ENCODE data around the gene COL19A1. TPM values are rescaled to one million over a fixed set of nuclear protein-coding genes. Genes with fewer than 3 reads are reported as not detected.

Gene COL19A1
- total RNA-seq, 2 donors from 2014 or later: 1.4 to 1.5 TPM

DNA sequence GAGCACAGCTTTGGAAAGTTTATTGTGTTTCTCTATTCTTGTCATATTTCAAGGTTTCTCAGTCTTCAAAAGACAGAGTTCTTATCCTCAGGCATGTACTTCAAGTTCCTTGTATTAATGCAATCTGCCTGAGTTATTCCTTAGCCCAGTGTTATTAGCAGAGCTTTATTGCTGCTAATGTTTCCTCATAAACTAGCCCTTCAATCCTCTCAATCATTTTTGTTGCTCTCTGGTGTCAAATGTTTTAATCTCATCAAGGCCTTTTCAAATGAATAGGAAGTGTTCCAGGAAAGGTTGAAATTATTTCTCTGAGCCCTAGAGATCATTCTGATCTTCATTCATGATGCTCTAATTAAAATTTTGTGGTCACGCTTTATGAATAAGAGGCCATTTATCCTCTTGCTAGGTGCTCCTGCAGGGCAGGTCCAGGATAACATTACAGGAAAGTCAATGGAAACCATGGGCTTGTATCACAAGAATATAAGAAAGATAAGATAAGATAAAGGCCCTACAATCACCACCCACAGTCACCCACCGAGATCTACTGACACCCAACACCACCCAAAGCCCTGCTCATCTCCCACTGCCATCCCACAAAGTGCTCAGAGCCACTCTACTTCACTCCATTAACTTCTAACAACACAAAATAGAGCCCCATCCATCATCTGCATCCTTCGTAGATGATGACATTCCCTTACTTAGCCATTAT, 310.6 kb downstream of the COL19A1 start:
- no peaks in the 10 kb centered on the region for H3K9me3 ChIP-seq (ENCODE audit: control insufficient read depth, low read length)
- H3K4me3 Mint-ChIP-seq: no peak overlapping the region
- 88% methylated on average over 3 of the region's 3 CpGs; no CpG with 5 or more reads in 1 of the 2 experiments for WGBS, 2 experiments (ENCODE audit: insufficient coverage in 1 of 2, insufficient read length in 1 of 2)

DNA sequence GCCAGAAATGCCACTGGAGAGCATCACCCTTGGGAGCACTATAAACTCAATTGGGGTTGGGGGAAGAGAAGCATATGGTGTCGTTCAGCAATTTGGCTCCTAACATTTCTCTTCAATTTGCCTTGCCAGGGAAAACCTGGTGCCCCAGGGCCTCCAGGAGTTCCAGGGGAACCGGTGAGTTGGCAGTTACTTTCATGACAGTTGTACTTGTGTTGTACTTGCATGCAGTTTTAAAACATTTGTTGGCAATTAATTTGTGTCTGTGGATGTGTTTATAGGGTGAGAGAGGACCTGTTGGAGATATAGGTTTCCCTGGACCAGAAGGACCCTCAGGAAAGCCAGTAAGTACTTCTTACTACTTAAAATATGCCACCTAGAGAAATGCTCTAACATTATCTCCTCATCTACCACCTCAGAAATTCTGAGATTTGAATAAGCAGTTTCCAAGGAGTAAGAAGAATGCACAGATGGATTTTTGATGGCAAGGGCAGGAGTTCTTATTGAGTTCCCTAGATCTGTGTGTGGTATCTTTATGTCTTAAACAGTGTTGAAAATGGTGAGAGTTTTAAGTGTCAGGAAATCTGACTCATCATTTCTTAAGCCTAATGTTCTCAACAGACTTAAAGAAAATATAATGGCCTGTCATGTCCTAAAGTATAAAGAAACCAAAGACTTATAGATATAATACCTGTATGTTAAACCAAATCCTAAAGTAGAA, 314.0 kb downstream of the COL19A1 start:
- H3K9ac ChIP-seq (ENCODE audit: extremely low read depth, low read length, poor library complexity, severe bottlenecking): no peak overlapping the region
- no peaks in the 10 kb centered on the region for H3K9me3 ChIP-seq (ENCODE audit: control insufficient read depth, low read length)
- H3K27ac ChIP-seq (ENCODE audit: low read depth, low read length): no peak overlapping the region
- no peaks in the 10 kb centered on the region for H3K27me3 Mint-ChIP-seq (ENCODE audit: insufficient read depth)
- no peaks in the 10 kb centered on the region for H3K36me3 Mint-ChIP-seq (ENCODE audit: low read depth)
- WGBS, 2 experiments (ENCODE audit: insufficient coverage in 1 of 2, insufficient read length in 1 of 2): 94 to 100% methylated on average over 1 to 2 of the region's 2 CpGs
- H3K4me1 Mint-ChIP-seq: peaks cover 9% of the 10 kb centered on the region
- peaks cover 9% of the 10 kb centered on the region for H3K9me3 Mint-ChIP-seq
- no peaks in the 10 kb centered on the region for H3K4me1 ChIP-seq (ENCODE audit: control insufficient read depth, insufficient read depth, low read length)
- H3K36me3 ChIP-seq (ENCODE audit: control insufficient read depth, insufficient read depth, low read length): no peaks in the 10 kb centered on the region
- H3K4me3 ChIP-seq (ENCODE audit: low read length): no peak overlapping the region
- peaks cover 11% of the 10 kb centered on the region for H3K27me3 ChIP-seq (ENCODE audit: control insufficient read depth, insufficient read depth, low read length, poor library complexity, severe bottlenecking)
- no peak overlapping the region for H3K4me3 Mint-ChIP-seq
- TF ChIP-seq, protein P1, sequence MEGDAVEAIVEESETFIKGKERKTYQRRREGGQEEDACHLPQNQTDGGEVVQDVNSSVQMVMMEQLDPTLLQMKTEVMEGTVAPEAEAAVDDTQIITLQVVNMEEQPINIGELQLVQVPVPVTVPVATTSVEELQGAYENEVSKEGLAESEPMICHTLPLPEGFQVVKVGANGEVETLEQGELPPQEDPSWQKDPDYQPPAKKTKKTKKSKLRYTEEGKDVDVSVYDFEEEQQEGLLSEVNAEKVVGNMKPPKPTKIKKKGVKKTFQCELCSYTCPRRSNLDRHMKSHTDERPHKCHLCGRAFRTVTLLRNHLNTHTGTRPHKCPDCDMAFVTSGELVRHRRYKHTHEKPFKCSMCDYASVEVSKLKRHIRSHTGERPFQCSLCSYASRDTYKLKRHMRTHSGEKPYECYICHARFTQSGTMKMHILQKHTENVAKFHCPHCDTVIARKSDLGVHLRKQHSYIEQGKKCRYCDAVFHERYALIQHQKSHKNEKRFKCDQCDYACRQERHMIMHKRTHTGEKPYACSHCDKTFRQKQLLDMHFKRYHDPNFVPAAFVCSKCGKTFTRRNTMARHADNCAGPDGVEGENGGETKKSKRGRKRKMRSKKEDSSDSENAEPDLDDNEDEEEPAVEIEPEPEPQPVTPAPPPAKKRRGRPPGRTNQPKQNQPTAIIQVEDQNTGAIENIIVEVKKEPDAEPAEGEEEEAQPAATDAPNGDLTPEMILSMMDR (conservative IDR thresholded peaks at IDR 0.05): no peak
- no peak for DNase-seq
- no peak overlapping the region for H3K27ac Mint-ChIP-seq

More for the DNA sequence above, 310.6 kb downstream of the COL19A1 start:
- H3K27me3 Mint-ChIP-seq (ENCODE audit: insufficient read depth): no peaks in the 10 kb centered on the region
- H3K9me3 Mint-ChIP-seq: peaks cover 9% of the 10 kb centered on the region
- H3K27ac ChIP-seq (ENCODE audit: low read depth, low read length): no peak overlapping the region
- no peak overlapping the region for H3K9ac ChIP-seq (ENCODE audit: extremely low read depth, low read length, poor library complexity, severe bottlenecking)
- peaks cover 3% of the 10 kb centered on the region for H3K27me3 ChIP-seq (ENCODE audit: control insufficient read depth, insufficient read depth, low read length, poor library complexity, severe bottlenecking)
- no peak for DNase-seq
- H3K4me1 ChIP-seq (ENCODE audit: control insufficient read depth, insufficient read depth, low read length): no peaks in the 10 kb centered on the region
- H3K36me3 ChIP-seq (ENCODE audit: control insufficient read depth, insufficient read depth, low read length): no peaks in the 10 kb centered on the region
- H3K36me3 Mint-ChIP-seq (ENCODE audit: low read depth): no peaks in the 10 kb centered on the region
- TF ChIP-seq, protein P1 (conservative IDR thresholded peaks at IDR 0.05): no peak
- no peak overlapping the region for H3K4me3 ChIP-seq (ENCODE audit: low read length)
- H3K4me1 Mint-ChIP-seq: peaks cover 12% of the 10 kb centered on the region
- H3K27ac Mint-ChIP-seq: no peak overlapping the region

- Mint-ChIP-seq H3K36me3 (ENCODE audit: low read depth) (no peaks in the 10 kb centered on the region), H3K27ac (no peak overlapping the region), H3K4me3 (no peak overlapping the region), H3K4me1 (peaks cover 9% of the 10 kb centered on the region), H3K9me3 (peaks cover 9% of the 10 kb centered on the region), H3K27me3 (ENCODE audit: insufficient read depth) (no peaks in the 10 kb centered on the region)
- no peak for DNase-seq
- Histone ChIP-seq H3K4me3 (ENCODE audit: low read length) (no peak overlapping the region), H3K9me3 (ENCODE audit: control insufficient read depth, low read length) (no peaks in the 10 kb centered on the region), H3K27ac (ENCODE audit: low read depth, low read length) (no peak overlapping the region), H3K4me1 (ENCODE audit: control insufficient read depth, insufficient read depth, low read length) (no peaks in the 10 kb centered on the region), H3K27me3 (ENCODE audit: control insufficient read depth, insufficient read depth, low read length, poor library complexity, severe bottlenecking) (peaks cover 11% of the 10 kb centered on the region), H3K36me3 (ENCODE audit: control insufficient read depth, insufficient read depth, low read length) (no peaks in the 10 kb centered on the region), H3K9ac (ENCODE audit: extremely low read depth, low read length, poor library complexity, severe bottlenecking) (no peak overlapping the region)
- TF ChIP-seq, protein P1 (conservative IDR thresholded peaks at IDR 0.05): no peak
- WGBS, 2 experiments (ENCODE audit: insufficient coverage in 1 of 2, insufficient read length in 1 of 2): 82 to 100% methylated on average over 1 of the region's 1 CpG
Measured at GRCh38 chr6:70180901-70181599, 314.7 kb downstream of the COL19A1 start.
